Activated naive CD8-positive, alpha-beta T cell treated with anti-CD3 and anti-CD28 coated beads, Interleukin-2, amount 50 U/mL, for 24 hours (primary cell): ENCODE data around the gene SCYGR2.
"Not testable (repeated sequence)": the region's sequence is repeated elsewhere in the genome, so short reads cannot be mapped to it uniquely, and the experiment has no call there.

Experiments
- ATAC-seq: fragments of 150-1000 bp; cut with Tn5 transposase; one replicate; pipeline ENCODE4 v1.10.0; 2021
- DNase-seq: peaks from one replicate; pipeline ENCODE4 v3.0.0; 2021
- H3K27ac Mint-ChIP-seq: one replicate; pipeline ENCODE4 v1.8.0; 2021; ENCODE audit warnings: mild to moderate bottlenecking, mixed read lengths
- H3K27me3 Mint-ChIP-seq: one replicate; pipeline ENCODE4 v1.8.0; 2021; ENCODE audit warnings: mixed read lengths
- H3K36me3 Mint-ChIP-seq: one replicate; pipeline ENCODE4 v1.8.0; 2021; ENCODE audit warnings: low read depth, mixed read lengths
- H3K4me1 Mint-ChIP-seq: one replicate; pipeline ENCODE4 v1.8.0; 2021; ENCODE audit warnings: mixed read lengths
- H3K4me3 Mint-ChIP-seq: one replicate; pipeline ENCODE4 v1.8.0; 2021; ENCODE audit warnings: mild to moderate bottlenecking, moderate library complexity, mixed read lengths
- H3K9me3 Mint-ChIP-seq: one replicate; pipeline ENCODE4 v1.8.0; 2021; ENCODE audit warnings: mixed read lengths

Gene SCYGR2, protein sequence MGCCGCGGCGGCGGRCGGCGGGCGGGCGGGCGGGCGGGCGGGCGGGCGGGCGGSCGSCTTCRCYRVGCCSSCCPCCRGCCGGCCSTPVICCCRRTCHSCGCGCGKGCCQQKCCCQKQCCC

DNA sequence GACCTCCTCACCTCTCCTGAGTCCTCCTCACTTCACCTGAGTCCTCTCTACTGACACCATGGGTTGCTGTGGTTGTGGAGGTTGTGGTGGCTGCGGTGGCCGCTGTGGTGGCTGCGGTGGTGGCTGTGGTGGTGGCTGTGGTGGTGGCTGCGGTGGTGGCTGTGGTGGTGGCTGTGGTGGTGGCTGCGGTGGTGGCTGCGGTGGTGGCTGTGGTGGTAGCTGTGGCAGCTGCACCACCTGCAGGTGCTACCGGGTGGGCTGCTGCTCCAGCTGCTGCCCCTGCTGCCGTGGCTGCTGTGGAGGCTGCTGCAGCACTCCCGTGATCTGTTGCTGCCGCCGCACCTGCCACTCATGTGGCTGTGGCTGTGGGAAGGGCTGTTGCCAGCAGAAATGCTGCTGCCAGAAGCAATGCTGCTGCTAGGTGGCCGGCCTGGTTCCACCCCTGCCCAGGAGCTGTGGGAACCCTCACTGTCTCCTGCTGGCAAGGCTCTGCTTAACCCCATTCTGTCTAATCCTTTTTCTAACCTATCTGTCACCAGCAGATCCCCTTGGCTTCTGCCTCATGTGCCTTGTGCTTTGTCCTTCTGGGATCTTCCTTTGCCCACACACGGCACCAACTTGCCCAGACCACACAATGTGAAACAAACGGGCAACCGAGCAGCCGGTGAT is at the start of gene SCYGR2:
SCYGR2 (plus strand) TSS at position 59 of the 669 bp plus-strand sequence; CDS start at position 59, 0 bp downstream.
- not testable (repeated sequence) for H3K36me3 Mint-ChIP-seq, H3K9me3 Mint-ChIP-seq, H3K4me1 Mint-ChIP-seq, DNase-seq, H3K27ac Mint-ChIP-seq, ATAC-seq, H3K4me3 Mint-ChIP-seq
- H3K27me3 Mint-ChIP-seq, result peaks cover 38% of the 10 kb centered on the region

DNA sequence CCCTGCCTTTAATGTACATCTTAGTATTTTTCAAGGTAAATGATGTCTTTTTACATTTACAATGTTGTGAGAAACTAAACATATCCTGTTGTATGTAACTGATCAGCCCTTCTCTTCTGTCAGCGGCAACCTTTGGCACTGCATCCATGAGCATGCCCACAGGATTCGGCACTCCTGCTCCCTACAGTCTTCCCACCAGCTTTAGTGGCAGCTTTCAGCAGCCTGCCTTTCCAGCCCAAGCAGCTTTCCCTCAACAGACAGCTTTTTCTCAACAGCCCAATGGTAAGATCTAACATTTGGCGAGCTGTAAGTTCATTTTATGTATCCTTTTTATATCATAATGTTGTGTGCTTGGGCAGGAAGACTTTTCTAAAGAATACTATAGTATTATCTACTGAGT is 46.9 kb upstream of the SCYGR2 start:
- DNase-seq (no peak), ATAC-seq (no peak)
- Mint-ChIP-seq H3K27me3 (no peaks in the 10 kb centered on the region), H3K27ac (no peak overlapping the region), H3K4me1 (no peaks in the 10 kb centered on the region), H3K4me3 (no peak overlapping the region), H3K36me3 (peaks cover 42% of the 10 kb centered on the region), H3K9me3 (no peaks in the 10 kb centered on the region)

DNA sequence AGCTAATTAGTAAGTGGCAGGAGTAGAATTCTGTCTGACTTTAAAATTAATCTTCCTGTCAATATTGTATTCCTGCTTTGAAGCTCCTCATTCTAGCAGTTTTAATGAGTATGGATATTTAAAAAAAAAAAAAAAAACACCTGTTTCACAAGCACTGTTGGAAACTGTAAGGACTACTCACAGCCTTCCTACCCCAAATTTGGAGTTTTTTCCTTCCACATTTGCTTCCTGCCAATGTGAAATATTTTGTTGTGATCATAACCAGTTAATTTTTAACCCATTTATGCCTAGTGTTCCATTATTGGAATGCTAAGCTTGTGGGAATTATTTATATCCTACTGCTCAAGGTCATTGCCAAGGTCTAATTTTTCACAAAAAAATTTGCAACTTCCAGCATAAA is 36.1 kb upstream of the SCYGR2 start:
- DNase-seq (no peak), ATAC-seq (no peak)
- H3K4me1 Mint-ChIP-seq, result no peaks in the 10 kb centered on the region
- no peak overlapping the region for H3K27ac Mint-ChIP-seq
- H3K9me3 Mint-ChIP-seq, result no peaks in the 10 kb centered on the region
- H3K27me3 Mint-ChIP-seq, result no peaks in the 10 kb centered on the region
- no peak overlapping the region for H3K4me3 Mint-ChIP-seq
- H3K36me3 Mint-ChIP-seq, result peaks cover 22% of the 10 kb centered on the region

DNA sequence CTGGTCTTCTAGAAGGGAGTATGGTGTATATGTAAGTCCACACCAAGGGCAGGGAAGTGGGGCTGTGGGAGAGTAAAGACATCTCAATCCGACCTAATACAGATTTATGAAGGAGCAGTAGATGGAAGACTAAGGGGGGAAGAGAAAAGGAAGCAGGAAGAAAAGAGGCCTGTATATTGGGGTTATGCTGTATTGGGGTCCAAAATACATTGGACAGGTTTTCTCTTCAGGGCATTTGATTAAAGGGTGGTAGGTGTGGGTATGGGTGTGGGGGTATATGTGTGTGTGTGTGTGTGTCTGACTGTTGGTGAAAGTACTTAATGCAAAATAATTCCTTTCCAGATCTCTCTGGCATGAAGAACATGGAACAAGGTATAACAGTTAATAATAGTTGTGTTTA is 33.6 kb upstream of the SCYGR2 start:
- DNase-seq (no peak), ATAC-seq (no peak)
- peaks cover 16% of the 10 kb centered on the region for H3K36me3 Mint-ChIP-seq
- no peaks in the 10 kb centered on the region for H3K9me3 Mint-ChIP-seq
- H3K27me3 Mint-ChIP-seq, result no peaks in the 10 kb centered on the region
- no peak overlapping the region for H3K27ac Mint-ChIP-seq
- no peak overlapping the region for H3K4me3 Mint-ChIP-seq
- no peaks in the 10 kb centered on the region for H3K4me1 Mint-ChIP-seq

DNA sequence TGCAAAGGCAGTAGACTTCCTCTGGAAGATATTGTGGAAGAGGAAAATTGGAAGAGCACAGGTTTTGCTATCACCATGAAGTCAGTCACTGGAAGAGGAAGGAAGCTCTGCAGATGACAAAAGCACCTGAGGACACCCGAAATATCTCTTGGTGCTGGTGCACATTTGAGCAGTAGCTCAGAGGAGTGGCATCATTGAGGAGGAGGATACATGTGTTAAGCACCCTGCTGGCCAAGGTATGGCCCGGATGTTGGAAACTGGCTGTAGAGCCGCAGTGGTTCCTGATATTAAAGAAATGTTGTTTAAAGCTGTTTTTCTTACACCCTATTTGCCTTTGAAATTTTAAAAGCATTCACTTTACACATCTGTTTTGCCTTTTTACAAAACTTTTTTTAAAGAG is 32.7 kb upstream of the SCYGR2 start:
- no peak overlapping the region for H3K27ac Mint-ChIP-seq
- ATAC-seq, result no peak
- peaks cover 11% of the 10 kb centered on the region for H3K36me3 Mint-ChIP-seq
- no peak overlapping the region for H3K4me3 Mint-ChIP-seq
- DNase-seq, result no peak
- H3K9me3 Mint-ChIP-seq, result no peaks in the 10 kb centered on the region
- no peaks in the 10 kb centered on the region for H3K27me3 Mint-ChIP-seq
- no peaks in the 10 kb centered on the region for H3K4me1 Mint-ChIP-seq

DNA sequence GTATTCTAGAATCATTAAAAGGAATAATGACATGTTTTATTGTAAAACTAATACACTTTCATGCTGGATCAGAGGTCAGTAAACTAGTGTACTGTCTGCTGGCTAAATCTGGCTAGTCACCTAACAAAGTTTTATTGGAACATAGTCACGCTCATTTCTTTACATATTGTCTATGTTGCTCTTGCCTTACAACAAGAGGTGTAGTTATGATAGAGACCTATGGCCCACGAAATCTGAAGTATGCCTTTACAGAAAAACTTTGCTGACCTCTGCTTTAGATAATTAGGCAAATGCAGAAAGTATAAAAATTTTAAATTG is 29.9 kb upstream of the SCYGR2 start:
- Mint-ChIP-seq H3K27me3 (peaks cover 2% of the 10 kb centered on the region), H3K27ac (no peak overlapping the region), H3K9me3 (no peaks in the 10 kb centered on the region), H3K4me3 (no peak overlapping the region), H3K4me1 (no peaks in the 10 kb centered on the region), H3K36me3 (peaks cover 3% of the 10 kb centered on the region)
- DNase-seq (no peak), ATAC-seq (no peak)

DNA sequence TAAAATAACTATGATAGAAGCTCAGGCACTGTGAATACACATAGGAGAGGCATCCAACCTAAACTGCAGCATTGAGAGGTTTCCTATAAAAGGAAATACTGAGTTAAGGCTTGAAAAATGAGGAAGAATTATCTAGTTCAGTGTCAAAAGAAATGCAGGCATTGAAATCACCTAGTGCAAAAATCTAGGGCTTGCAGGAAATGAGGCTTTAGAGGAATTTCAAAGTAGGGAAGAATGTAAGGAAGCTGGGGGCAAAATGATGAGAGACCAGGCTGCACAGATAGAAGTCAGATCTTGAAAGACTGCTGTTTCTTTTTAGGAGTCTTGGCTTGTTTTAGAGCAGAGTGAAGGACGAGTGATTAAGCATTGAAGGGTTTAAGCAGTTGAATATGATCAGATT is 28.1 kb upstream of the SCYGR2 start:
- Mint-ChIP-seq H3K9me3 (no peaks in the 10 kb centered on the region), H3K4me3 (no peak overlapping the region), H3K36me3 (peaks cover 3% of the 10 kb centered on the region), H3K27ac (no peak overlapping the region), H3K27me3 (peaks cover 2% of the 10 kb centered on the region), H3K4me1 (no peaks in the 10 kb centered on the region)
- ATAC-seq (no peak), DNase-seq (no peak)

DNA sequence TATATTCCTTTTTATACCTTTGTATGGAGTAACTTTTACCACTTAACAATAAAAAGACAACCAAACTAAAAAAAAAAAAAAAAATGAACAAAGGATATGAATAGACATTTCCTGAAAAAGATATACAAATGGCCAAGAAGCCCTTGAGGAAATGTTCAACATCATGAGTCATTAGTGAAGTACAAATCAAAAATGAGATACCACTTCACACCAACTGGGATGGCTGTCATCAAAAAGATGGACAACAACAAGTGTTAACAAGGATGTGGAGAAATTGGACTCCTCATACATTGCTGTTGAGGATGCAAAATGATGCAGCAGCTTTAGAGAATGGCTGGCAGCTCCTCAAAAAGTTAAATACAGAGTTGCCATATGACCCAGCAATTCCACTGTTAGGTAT is 22.6 kb upstream of the SCYGR2 start:
- no peaks in the 10 kb centered on the region for H3K36me3 Mint-ChIP-seq
- DNase-seq, result no peak

DNA sequence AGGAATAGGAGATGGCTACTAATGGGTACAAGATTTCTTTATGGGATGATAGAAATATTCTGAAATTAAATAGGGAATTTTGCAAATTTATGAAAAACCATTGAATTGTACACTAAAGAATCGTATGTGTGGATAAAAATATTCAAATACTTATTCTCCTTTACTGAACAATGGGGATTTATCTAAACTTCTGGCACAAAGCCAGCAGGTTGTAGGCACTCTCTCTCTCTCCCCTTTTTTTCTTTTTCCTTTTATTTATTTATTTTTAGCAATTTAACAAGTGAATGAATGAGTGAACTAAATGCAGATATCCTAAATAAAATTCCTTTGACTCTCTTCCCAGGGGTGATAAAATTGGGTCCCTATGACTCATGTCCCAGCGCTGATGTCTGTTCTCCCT is 21.9 kb upstream of the SCYGR2 start:
- no peak overlapping the region for H3K27ac Mint-ChIP-seq

More for the DNA sequence above, 22.6 kb upstream of the SCYGR2 start:
- peaks cover 14% of the 10 kb centered on the region for H3K27me3 Mint-ChIP-seq
- no peaks in the 10 kb centered on the region for H3K4me1 Mint-ChIP-seq
- H3K27ac Mint-ChIP-seq, result no peak overlapping the region
- no peak overlapping the region for H3K4me3 Mint-ChIP-seq
- H3K9me3 Mint-ChIP-seq, result no peaks in the 10 kb centered on the region
- no peak for ATAC-seq

DNA sequence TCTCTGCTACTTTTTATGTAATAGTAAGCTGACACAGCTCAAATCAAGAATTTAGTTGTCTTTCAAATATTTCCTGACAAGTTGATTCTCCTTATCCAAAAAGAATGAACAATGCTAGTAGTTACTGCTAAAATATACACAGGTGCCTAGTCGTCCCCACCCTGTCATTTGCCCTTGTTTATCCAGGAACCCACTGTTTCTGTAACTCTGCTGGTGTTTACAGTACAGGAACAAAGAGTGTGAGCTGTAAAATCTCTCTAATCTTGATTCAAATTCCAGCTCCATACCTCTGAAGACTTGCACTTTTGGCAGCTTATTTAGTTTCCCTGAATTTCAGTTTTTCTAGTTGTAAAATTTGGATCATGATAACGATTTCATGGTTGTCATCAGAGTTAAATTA is 21.1 kb upstream of the SCYGR2 start:
- Mint-ChIP-seq H3K27me3 (peaks cover 20% of the 10 kb centered on the region), H3K4me3 (no peak overlapping the region), H3K36me3 (peaks cover 2% of the 10 kb centered on the region), H3K9me3 (peaks cover 9% of the 10 kb centered on the region), H3K4me1 (no peaks in the 10 kb centered on the region), H3K27ac (no peak overlapping the region)
- ATAC-seq, result no peak
- DNase-seq, result no peak

More for the DNA sequence above, 21.9 kb upstream of the SCYGR2 start:
- no peak for DNase-seq
- Mint-ChIP-seq H3K4me1 (no peaks in the 10 kb centered on the region), H3K36me3 (no peaks in the 10 kb centered on the region), H3K4me3 (no peak overlapping the region), H3K9me3 (peaks cover 2% of the 10 kb centered on the region), H3K27me3 (peaks cover 18% of the 10 kb centered on the region)
- no peak for ATAC-seq

DNA sequence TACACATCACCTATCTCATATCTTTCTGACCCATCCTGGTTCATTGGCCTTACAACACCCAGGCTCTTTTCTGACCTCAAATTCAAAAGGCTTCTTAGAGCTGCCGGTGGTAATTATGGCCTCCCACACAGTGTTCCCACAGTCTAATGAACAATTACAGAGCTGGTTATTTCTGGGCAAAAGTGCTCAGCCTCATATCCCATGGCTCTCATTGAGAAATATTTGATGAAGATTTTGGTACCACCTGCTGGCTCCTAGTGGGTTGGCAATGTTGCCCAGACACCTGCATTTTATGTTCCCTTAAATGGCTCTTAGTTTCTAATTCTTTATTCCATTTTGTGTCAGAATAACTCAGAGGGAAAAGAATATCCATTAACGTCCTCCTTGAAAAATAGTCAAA is 20.1 kb upstream of the SCYGR2 start:
- no peak for DNase-seq
- Mint-ChIP-seq H3K27me3 (peaks cover 18% of the 10 kb centered on the region), H3K36me3 (peaks cover 5% of the 10 kb centered on the region), H3K9me3 (peaks cover 13% of the 10 kb centered on the region), H3K4me3 (no peak overlapping the region), H3K27ac (no peak overlapping the region), H3K4me1 (no peaks in the 10 kb centered on the region)
- no peak for ATAC-seq

DNA sequence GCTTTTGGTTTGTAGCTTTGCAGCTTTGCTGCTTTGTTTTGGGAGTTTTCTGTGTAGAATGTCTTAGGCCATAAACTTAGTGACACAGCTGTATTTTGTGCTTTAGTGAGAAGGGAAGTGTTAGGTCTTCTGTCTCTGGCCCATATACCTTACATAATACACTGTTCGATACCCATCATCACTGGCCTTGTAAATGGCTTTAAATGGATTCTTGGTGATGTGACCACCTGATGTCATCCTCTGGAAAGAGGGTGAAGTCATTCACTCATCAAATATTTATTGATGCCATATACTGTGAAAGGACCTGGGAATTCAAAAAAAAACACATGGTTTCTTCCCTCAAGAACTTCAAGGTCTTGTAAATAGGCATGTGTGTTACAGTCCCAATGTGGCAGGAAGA is 18.9 kb upstream of the SCYGR2 start:
- Mint-ChIP-seq H3K4me3 (no peak overlapping the region), H3K9me3 (peaks cover 13% of the 10 kb centered on the region), H3K27ac (no peak overlapping the region), H3K27me3 (peaks cover 21% of the 10 kb centered on the region), H3K4me1 (no peaks in the 10 kb centered on the region), H3K36me3 (peaks cover 5% of the 10 kb centered on the region)
- DNase-seq (no peak), ATAC-seq (no peak)

DNA sequence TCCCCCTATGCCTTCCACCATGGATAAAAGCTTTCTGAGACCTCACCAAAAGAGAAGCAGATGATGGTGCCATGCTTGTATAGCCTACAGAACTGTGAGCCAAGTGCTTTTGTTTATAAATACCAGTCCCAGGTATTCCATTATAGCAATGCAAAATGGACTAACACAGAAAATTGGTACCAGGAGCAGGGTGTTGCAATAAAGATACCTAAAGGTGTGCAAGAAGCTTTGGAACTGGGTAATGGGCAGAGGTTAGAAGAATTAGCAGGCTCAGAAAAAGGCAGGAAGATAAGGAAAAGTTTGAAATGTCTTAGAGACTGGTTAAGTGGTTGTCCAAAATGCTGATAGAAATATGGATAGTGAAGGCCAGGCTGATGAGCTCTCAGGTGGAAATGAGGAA is 16.3 kb upstream of the SCYGR2 start:
- Mint-ChIP-seq H3K9me3 (peaks cover 13% of the 10 kb centered on the region), H3K27ac (no peak overlapping the region), H3K36me3 (peaks cover 5% of the 10 kb centered on the region), H3K4me1 (no peaks in the 10 kb centered on the region), H3K4me3 (no peak overlapping the region), H3K27me3 (peaks cover 18% of the 10 kb centered on the region)
- DNase-seq (no peak), ATAC-seq (no peak)

DNA sequence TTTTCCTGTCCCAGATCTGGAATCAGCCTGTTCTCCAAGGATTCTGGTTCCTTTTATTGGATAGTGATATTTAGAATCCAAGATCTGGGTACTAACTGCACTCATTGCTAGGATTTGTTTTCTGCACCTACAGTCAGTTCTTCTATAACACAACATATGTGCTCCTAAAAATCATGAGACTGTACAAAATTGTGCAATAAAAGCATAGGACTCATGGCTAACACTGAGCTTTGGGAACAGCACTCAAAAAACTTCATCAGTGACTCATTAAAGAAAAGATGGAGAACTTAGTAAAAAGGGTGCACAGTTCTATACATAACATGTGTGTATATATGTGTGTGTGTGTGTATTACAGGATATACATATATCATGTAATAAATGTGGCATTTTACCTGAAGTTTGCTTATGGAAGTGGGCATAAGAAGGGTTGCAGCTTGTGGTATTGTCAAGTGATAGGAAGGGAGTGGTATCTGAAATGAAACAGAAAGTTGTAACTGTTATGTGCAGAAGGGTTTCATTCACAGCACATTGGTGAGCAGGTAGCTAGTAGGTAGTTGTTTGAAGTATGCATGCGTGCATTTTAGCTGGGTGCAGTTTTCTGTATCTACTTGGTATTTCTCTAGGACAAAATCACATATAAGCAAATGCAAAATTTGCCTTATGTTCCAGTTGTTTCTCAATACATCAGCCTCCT is 5.9 kb upstream of the SCYGR2 start:
- no peak for DNase-seq
- Mint-ChIP-seq H3K27me3 (peaks cover 58% of the 10 kb centered on the region), H3K4me1 (no peaks in the 10 kb centered on the region), H3K9me3 (no peaks in the 10 kb centered on the region), H3K36me3 (no peaks in the 10 kb centered on the region), H3K27ac (no peak overlapping the region), H3K4me3 (no peak overlapping the region)
- ATAC-seq, result no peak

DNA sequence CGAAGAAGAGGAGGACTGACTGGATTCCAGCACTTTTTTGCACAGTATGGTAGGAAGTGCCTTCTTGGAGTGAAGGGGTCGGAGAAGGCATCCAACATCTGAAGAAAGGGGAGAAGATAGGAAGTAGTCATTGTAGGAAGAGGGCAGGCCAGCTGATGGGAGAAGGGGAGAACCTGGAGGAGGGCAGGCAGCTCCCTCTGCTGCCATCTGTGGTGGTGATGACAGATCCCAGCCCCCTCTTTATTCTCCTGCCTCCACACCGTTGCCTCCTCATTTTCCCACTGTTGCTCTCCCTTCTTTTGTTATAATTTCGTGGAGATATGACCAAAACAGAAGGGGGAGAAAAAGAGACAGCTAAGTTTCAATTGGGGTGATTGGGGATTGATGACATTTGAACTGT is 2.9 kb upstream of the SCYGR2 start:
- no peak overlapping the region for H3K4me3 Mint-ChIP-seq

More for the DNA sequence above, 2.9 kb upstream of the SCYGR2 start:
- no peak for ATAC-seq
- H3K27ac Mint-ChIP-seq, result no peak overlapping the region
- H3K4me1 Mint-ChIP-seq, result no peaks in the 10 kb centered on the region
- H3K27me3 Mint-ChIP-seq, result peaks cover 41% of the 10 kb centered on the region
- H3K36me3 Mint-ChIP-seq, result no peaks in the 10 kb centered on the region
- no peaks in the 10 kb centered on the region for H3K9me3 Mint-ChIP-seq
- DNase-seq, result no peak
